GM12801 (cell line): Measurements from ENCODE around the gene MKI67.

Source experiments
- CTCF ChIP-seq: IDR thresholded peaks from one replicate; pipeline ENCODE4 v1.5.1; 2011; ENCODE audit warnings: control low read depth; ENCODE audit not compliant: insufficient read length; ENCODE audit errors: extremely low read depth

MKI67 gene

GRCh38 chr10:128147064-128147463, 20.8 kb upstream of the MKI67 start:
- TF ChIP-seq CTCF, result no peak

- TF ChIP-seq CTCF, result no peak
Observed at GRCh38 chr10:128144547-128144946, 18.3 kb upstream of the MKI67 start.

- TF ChIP-seq CTCF, result no peak
Observed at GRCh38 chr10:128143531-128143930, 17.3 kb upstream of the MKI67 start.

- no peak for TF ChIP-seq CTCF
Observed at GRCh38 chr10:128140425-128140824, 14.2 kb upstream of the MKI67 start.

- no peak for TF ChIP-seq CTCF
Observed at GRCh38 chr10:128137877-128138276, 11.7 kb upstream of the MKI67 start.

GRCh38 chr10:128130051-128130450, 3.8 kb upstream of the MKI67 start:
- no peak for TF ChIP-seq CTCF

GRCh38 chr10:128128582-128128981, 2.4 kb upstream of the MKI67 start:
- TF ChIP-seq CTCF, result no peak

GRCh38 chr10:128125416-128125943, 743 bp downstream of the MKI67 start:
- TF ChIP-seq CTCF, result no peak
